ENCODE results near the gene SLC13A3. TPM values are rescaled to one million over a fixed set of nuclear protein-coding genes. Genes with fewer than 3 reads are reported as not detected.

Gene SLC13A3
- total RNA-seq, 1 experiment from 2014 or later: 17.5 TPM

- Histone ChIP-seq H3K23ac (ENCODE audit: insufficient read length, low read depth, low read length) (no peak overlapping the region), H4K5ac (ENCODE audit: insufficient read length, low read depth, low read length) (no peak overlapping the region), H3T11ph (ENCODE audit: low read length) (no peak overlapping the region), H3K79me2 (ENCODE audit: insufficient read depth, low read length) (no peaks in the 10 kb centered on the region), H3K9me3 (ENCODE audit: control insufficient read depth, low read depth, low read length) (no peaks in the 10 kb centered on the region), H4K8ac (replicated peaks; ENCODE audit: insufficient read length, low read depth, low read length) (no peak overlapping the region), H2BK15ac (ENCODE audit: low read depth, low read length) (no peak overlapping the region), H2AK5ac (ENCODE audit: insufficient read length, low read length) (no peak overlapping the region), H3K56ac (ENCODE audit: insufficient read length, low read depth, low read length) (no peak overlapping the region), H3K27ac (ENCODE audit: insufficient read length, low read depth, low read length) (no peak overlapping the region), H3K4me2 (ENCODE audit: insufficient read depth, insufficient read length, low read length) (no peak overlapping the region), H2BK20ac (ENCODE audit: low read depth, low read length, poor library complexity, severe bottlenecking) (no peak overlapping the region), H2AFZ (ENCODE audit: low read length) (no peak overlapping the region), H2BK12ac (ENCODE audit: insufficient read length, low read depth, low read length) (no peak overlapping the region), H4K91ac (ENCODE audit: insufficient read length, low read depth, low read length) (no peak overlapping the region), H3K79me1 (ENCODE audit: insufficient read depth, low read depth, low read length, poor library complexity, severe bottlenecking) (no peaks in the 10 kb centered on the region), H3K18ac (ENCODE audit: insufficient read length, low read depth, low read length) (no peak overlapping the region), H2BK5ac (ENCODE audit: insufficient read length, low read length) (no peak overlapping the region), H3K23me2 (ENCODE audit: insufficient read length, low read depth, low read length, poor library complexity, severe bottlenecking) (no peaks in the 10 kb centered on the region), H2BK120ac (ENCODE audit: low read depth, low read length, poor library complexity, severe bottlenecking) (no peak overlapping the region), H3K9ac (ENCODE audit: extremely low read depth, insufficient read length, low read length) (no peak overlapping the region), H3K27me3 (ENCODE audit: insufficient read depth, low read length) (no peaks in the 10 kb centered on the region), H3K14ac (ENCODE audit: insufficient read depth, low read length) (no peak overlapping the region), H3K4me1 (ENCODE audit: insufficient read depth, low read length) (no peaks in the 10 kb centered on the region), H4K20me1 (ENCODE audit: control insufficient read depth, insufficient read depth, insufficient read length) (peaks cover 5% of the 10 kb centered on the region), H3K4ac (ENCODE audit: low read depth, low read length) (no peak overlapping the region)
- H3K4me3 Mint-ChIP-seq: no peak overlapping the region
- DNase-seq: no peak
- TF ChIP-seq, protein P1, sequence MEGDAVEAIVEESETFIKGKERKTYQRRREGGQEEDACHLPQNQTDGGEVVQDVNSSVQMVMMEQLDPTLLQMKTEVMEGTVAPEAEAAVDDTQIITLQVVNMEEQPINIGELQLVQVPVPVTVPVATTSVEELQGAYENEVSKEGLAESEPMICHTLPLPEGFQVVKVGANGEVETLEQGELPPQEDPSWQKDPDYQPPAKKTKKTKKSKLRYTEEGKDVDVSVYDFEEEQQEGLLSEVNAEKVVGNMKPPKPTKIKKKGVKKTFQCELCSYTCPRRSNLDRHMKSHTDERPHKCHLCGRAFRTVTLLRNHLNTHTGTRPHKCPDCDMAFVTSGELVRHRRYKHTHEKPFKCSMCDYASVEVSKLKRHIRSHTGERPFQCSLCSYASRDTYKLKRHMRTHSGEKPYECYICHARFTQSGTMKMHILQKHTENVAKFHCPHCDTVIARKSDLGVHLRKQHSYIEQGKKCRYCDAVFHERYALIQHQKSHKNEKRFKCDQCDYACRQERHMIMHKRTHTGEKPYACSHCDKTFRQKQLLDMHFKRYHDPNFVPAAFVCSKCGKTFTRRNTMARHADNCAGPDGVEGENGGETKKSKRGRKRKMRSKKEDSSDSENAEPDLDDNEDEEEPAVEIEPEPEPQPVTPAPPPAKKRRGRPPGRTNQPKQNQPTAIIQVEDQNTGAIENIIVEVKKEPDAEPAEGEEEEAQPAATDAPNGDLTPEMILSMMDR (conservative IDR thresholded peaks at IDR 0.05): no peak
- H3K27ac Mint-ChIP-seq: no peak overlapping the region
- H3K4me1 Mint-ChIP-seq: peaks cover 31 to 32% of the 10 kb centered on the region in 2 experiments
- peaks cover 14% of the 10 kb centered on the region for H3K27me3 Mint-ChIP-seq (ENCODE audit: low read depth)
- no peaks in the 10 kb centered on the region; a peak in 1 of 5 replicates for H3K9me3 Mint-ChIP-seq
- WGBS (ENCODE audit: extremely low coverage, insufficient read length, low lambda C conversion rate): no CpG with 5 or more reads among the region's 3 CpGs
- H3K36me3 Mint-ChIP-seq (ENCODE audit: insufficient read depth in 1 of 3, low read depth in 3 of 3): peaks cover 0 to 15% (median 0%) of the 10 kb centered on the region in 3 experiments; a peak in 2 of 7 replicates
Observed at GRCh38 chr20:46644160-46644559, 7.1 kb downstream of the SLC13A3 start.

Data from H9 (cell line).